Calu3 (cell line): ENCODE data around the gene RBL1. TPM values are rescaled to one million over a fixed set of nuclear protein-coding genes. Genes with fewer than 3 reads are reported as not detected.

Experiments
- BruUV-seq: library from RNA; stranded (reverse); fragments of 400-500 nt; replicated peaks from 2 replicates; lab custom pipeline; 2021; lab: Mats Ljungman, UMichigan
- CTCF ChIA-PET: fragments of 300-600 bp; sonication (Branson Sonifier 250); formaldehyde crosslinking; loops from one replicate; lab custom pipeline; 2022; ENCODE audit warnings: antibody characterized with exemption; lab: Charles Lee
- DNase-seq: peaks from one replicate; pipeline ENCODE4 v3.0.0; 2022
- H3K27ac Mint-ChIP-seq: one replicate; pipeline ENCODE4 v1.8.0; 2022; ENCODE audit warnings: mixed read lengths; ENCODE audit not compliant: unreplicated experiment
- H3K27me3 Mint-ChIP-seq: one replicate; pipeline ENCODE4 v1.8.0; 2022; ENCODE audit warnings: mixed read lengths; ENCODE audit not compliant: unreplicated experiment
- H3K36me3 Mint-ChIP-seq: one replicate; pipeline ENCODE4 v1.8.0; 2022; ENCODE audit warnings: mild to moderate bottlenecking, moderate library complexity, mixed read lengths; ENCODE audit not compliant: insufficient read depth, unreplicated experiment
- H3K4me1 Mint-ChIP-seq: one replicate; pipeline ENCODE4 v1.8.0; 2022; ENCODE audit warnings: mild to moderate bottlenecking, low read depth, mixed read lengths; ENCODE audit not compliant: unreplicated experiment
- H3K4me3 Mint-ChIP-seq: one replicate; pipeline ENCODE4 v1.8.0; 2022; ENCODE audit warnings: mild to moderate bottlenecking, low read depth, moderate library complexity, mixed read lengths; ENCODE audit not compliant: unreplicated experiment
- H3K9me3 Mint-ChIP-seq: one replicate; pipeline ENCODE4 v1.8.0; 2022; ENCODE audit warnings: low read depth, mixed read lengths; ENCODE audit not compliant: unreplicated experiment
- intact Hi-C: fragments of 100-400 bp; cut with micrococcal nuclease; formaldehyde crosslinking; loops from one replicate; pipeline ENCODE4 v1.10.0; 2022; ENCODE audit not compliant: unreplicated experiment
- total RNA-seq: library from RNA; stranded (reverse); gene quantifications from 2 replicates; pipeline ENCODE4 v1.2.3, GENCODE V29; 2022
- TF ChIP-seq, protein P1 (sequence below): fragments of 200-600 bp; IDR thresholded peaks from one replicate; pipeline ENCODE4 v1.8.0; 2022; ENCODE audit warnings: antibody characterized with exemption; ENCODE audit not compliant: unreplicated experiment

Gene RBL1
- total RNA-seq, 1 experiment from 2014 or later: 21.5 TPM

DNA sequence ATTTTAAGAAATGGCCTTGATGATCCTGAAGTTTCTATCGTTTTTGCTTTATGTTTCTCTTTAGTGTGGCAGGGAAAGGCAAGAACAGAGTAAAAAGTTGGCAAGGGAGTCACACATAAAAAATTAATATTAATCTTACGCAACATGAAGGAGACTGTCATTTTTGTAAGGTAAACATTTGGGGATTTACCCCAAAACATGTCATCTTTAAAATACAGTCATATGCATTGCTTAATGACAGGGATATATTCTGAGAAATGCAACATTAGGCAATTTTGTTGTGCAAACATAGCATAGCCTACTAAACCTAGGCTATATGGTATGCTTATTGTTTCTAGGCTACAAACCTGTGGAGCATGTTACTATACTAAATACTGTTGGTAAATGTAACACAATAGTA lies 5.4 kb downstream of the RBL1 start:
- Mint-ChIP-seq H3K36me3 (peaks cover 24% of the 10 kb centered on the region), H3K27ac (no peak overlapping the region), H3K27me3 (no peaks in the 10 kb centered on the region), H3K4me3 (no peak overlapping the region), H3K9me3 (no peaks in the 10 kb centered on the region), H3K4me1 (peaks cover 14% of the 10 kb centered on the region)
- DNase-seq: no peak
- CTCF ChIA-PET: no interaction called here
- intact Hi-C loops: no loop called here
- TF ChIP-seq, protein P1, sequence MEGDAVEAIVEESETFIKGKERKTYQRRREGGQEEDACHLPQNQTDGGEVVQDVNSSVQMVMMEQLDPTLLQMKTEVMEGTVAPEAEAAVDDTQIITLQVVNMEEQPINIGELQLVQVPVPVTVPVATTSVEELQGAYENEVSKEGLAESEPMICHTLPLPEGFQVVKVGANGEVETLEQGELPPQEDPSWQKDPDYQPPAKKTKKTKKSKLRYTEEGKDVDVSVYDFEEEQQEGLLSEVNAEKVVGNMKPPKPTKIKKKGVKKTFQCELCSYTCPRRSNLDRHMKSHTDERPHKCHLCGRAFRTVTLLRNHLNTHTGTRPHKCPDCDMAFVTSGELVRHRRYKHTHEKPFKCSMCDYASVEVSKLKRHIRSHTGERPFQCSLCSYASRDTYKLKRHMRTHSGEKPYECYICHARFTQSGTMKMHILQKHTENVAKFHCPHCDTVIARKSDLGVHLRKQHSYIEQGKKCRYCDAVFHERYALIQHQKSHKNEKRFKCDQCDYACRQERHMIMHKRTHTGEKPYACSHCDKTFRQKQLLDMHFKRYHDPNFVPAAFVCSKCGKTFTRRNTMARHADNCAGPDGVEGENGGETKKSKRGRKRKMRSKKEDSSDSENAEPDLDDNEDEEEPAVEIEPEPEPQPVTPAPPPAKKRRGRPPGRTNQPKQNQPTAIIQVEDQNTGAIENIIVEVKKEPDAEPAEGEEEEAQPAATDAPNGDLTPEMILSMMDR: no peak
- no TSS peak for BruUV-seq

DNA sequence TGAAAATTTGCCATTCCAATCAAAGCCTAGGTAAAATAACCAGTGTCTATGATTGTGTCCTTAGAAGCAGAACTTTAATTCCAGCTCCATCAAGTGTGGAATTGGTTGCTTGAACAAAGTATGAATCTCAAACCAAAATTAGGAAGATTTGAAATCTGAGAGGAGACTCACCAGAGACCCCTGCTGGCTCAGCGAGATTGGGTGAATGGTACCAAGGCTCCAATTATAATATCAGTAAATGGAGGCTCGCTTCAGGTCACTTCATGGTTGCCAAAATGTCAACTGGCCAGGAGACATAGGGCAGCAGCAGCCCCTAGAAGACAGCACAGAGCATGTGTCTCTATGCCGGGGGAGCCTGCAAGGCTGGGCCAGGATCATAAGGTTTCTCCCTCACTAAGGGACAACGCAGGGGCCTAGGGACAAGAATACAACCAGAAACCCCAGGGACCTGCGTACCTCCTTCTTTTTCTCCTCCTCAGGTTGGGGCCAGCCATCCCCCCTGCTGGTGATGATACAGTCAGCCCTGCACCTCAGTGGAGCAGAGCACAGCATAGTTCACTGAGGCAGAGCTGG lies 14.0 kb downstream of the RBL1 start:
- Mint-ChIP-seq H3K27ac (no peak overlapping the region), H3K9me3 (no peaks in the 10 kb centered on the region), H3K27me3 (no peaks in the 10 kb centered on the region), H3K36me3 (peaks cover 11% of the 10 kb centered on the region), H3K4me3 (no peak overlapping the region), H3K4me1 (no peaks in the 10 kb centered on the region)
- BruUV-seq: no TSS peak
- intact Hi-C loops: no loop called here
- CTCF ChIA-PET: interaction anchor here (1.2 kb wide), 1 partner anchor 12 kb away, joined by 3 read pairs; no protein-coding TSS in a partner anchor
- no peak for DNase-seq
- TF ChIP-seq, protein P1: peak; percentile 33

DNA sequence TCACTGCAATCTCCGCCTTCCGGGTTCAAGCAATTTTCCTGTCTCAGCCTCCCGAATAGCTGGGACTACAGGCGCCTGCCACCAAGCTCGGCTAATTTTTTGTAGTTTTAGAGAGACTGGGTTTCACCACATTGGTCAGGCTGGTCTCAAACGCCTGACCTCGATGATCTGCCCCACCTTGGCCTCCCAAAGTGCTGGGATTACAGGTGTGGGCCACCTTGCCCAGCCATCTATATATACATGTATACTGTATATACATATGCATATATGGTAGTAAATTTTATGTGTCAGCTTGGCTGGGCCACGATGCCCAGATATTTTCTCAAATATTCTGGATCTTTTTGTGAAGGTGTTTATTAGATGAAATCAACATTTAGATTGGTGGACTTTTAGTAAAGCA lies 18.8 kb downstream of the RBL1 start:
- H3K9me3 Mint-ChIP-seq: no peaks in the 10 kb centered on the region
- no peaks in the 10 kb centered on the region for H3K4me1 Mint-ChIP-seq
- H3K36me3 Mint-ChIP-seq: peaks cover 5% of the 10 kb centered on the region
- CTCF ChIA-PET: no interaction called here
- TF ChIP-seq, protein P1: no peak
- no peak overlapping the region for H3K4me3 Mint-ChIP-seq
- no peak overlapping the region for H3K27ac Mint-ChIP-seq
- intact Hi-C loops: no loop called here
- H3K27me3 Mint-ChIP-seq: no peaks in the 10 kb centered on the region
- BruUV-seq: no TSS peak
- no peak for DNase-seq

GRCh38 chr20:37075932-37076685 lies 19.7 kb downstream of the RBL1 start:
- Mint-ChIP-seq H3K27ac (no peak overlapping the region), H3K4me3 (no peak overlapping the region), H3K36me3 (peaks cover 5% of the 10 kb centered on the region), H3K9me3 (no peaks in the 10 kb centered on the region), H3K27me3 (no peaks in the 10 kb centered on the region), H3K4me1 (no peaks in the 10 kb centered on the region)
- intact Hi-C loops: no loop called here
- TF ChIP-seq, protein P1: no peak
- BruUV-seq: no TSS peak
- CTCF ChIA-PET: interaction anchor here (0.6 kb wide), 1 partner anchor 147 kb away, joined by 3 read pairs; no protein-coding TSS in a partner anchor
- DNase-seq: no peak
